Midbrain (tissue), 1 donor: Measurements from ENCODE around the gene UBE2I.
"Not testable (repeated sequence)": the region's sequence is repeated elsewhere in the genome, so short reads cannot be mapped to it uniquely, and the experiment has no call there.

Source experiments
- DNase-seq: peaks from one replicate; lab custom pipeline; 2025; lab: John Stamatoyannopoulos, UW

UBE2I gene

GRCh38 chr16:1308977-1309885 is at the start of gene UBE2I:
TSS of gene UBE2I (plus strand) at chr16:1309636. CDS start at chr16:1314031, 4,395 bp downstream.
- DNase-seq = peak; percentile 99

GRCh38 chr16:1259760-1260068 is 49.7 kb upstream of the UBE2I start:
- DNase-seq = no peak

GRCh38 chr16:1260101-1260680 is 49.2 kb upstream of the UBE2I start:
- DNase-seq = no peak

- DNase-seq = no peak
Measured at GRCh38 chr16:1261131-1261892, 48.1 kb upstream of the UBE2I start.

- no peak for DNase-seq
Measured at GRCh38 chr16:1262210-1262845, 47.1 kb upstream of the UBE2I start.

- DNase-seq = no peak
Measured at GRCh38 chr16:1262846-1263221, 46.6 kb upstream of the UBE2I start.

GRCh38 chr16:1263591-1264344 is 45.7 kb upstream of the UBE2I start:
- DNase-seq = no peak

- no peak for DNase-seq
Measured at GRCh38 chr16:1264345-1265089, 44.9 kb upstream of the UBE2I start.

- no peak for DNase-seq
Measured at GRCh38 chr16:1265090-1265630, 44.3 kb upstream of the UBE2I start.

GRCh38 chr16:1265826-1266225 is 43.6 kb upstream of the UBE2I start:
- no peak for DNase-seq

GRCh38 chr16:1269418-1269817 is 40.0 kb upstream of the UBE2I start:
- DNase-seq = not testable (repeated sequence)

GRCh38 chr16:1271380-1271723 is 38.1 kb upstream of the UBE2I start:
- no peak for DNase-seq

- not testable (repeated sequence) for DNase-seq
Measured at GRCh38 chr16:1271724-1272413, 37.6 kb upstream of the UBE2I start.

- DNase-seq = no peak
Measured at GRCh38 chr16:1272453-1273198, 36.8 kb upstream of the UBE2I start.

GRCh38 chr16:1273816-1274215 is 35.6 kb upstream of the UBE2I start:
- DNase-seq = no peak

- DNase-seq = no peak
Measured at GRCh38 chr16:1274767-1275166, 34.7 kb upstream of the UBE2I start.

GRCh38 chr16:1275791-1276579 is 33.5 kb upstream of the UBE2I start:
- no peak for DNase-seq

GRCh38 chr16:1276580-1276878 is 32.9 kb upstream of the UBE2I start:
- DNase-seq = no peak

- no peak for DNase-seq
Measured at GRCh38 chr16:1277151-1277598, 32.3 kb upstream of the UBE2I start.
